HK-2 (cell line): ENCODE data around the gene M1AP.

Experiments used
- DNase-seq: peaks from one replicate; pipeline ENCODE4 v3.0.0-alpha.2; 2018; ENCODE audit not compliant: unreplicated experiment

The M1AP gene

DNA sequence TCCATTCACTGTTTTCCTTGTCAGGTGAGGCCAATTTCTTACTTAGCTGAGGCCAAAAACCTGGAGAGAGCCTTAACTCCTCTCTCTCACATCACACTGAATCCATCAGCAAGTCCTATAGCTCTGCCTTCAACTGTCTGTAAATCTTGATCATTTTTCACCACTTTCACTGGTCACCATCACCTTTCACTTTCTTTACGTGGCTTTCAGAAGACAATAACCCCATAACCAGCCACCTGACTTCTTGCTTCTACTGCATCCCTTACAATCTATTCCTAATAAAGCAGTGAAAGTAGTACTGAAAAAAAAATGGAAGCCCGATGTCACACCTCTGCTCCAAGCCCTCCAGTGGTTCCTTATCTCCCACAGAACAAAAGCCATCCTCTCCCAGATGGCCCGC, 102.1 kb downstream of the M1AP start:
- DNase-seq: no peak

DNA sequence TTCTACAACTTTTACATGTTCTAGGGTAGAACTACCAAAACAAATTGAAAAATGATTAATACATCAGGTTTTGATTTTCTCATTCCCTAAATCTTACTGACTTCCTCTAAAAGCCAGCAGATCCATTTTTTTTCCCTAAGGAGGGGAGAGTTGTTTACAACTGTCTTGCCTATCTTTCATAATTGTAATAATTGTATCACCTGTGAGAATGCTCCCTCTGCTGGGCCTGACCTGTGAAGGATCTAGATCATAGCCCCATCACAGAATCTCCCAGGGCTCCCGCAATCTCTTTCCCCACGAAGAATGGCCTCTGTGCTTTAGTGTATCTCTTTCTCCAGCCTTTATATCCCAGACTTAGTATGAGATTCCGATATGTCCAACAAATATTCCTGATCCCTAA, 103.5 kb downstream of the M1AP start:
- DNase-seq: no peak

DNA sequence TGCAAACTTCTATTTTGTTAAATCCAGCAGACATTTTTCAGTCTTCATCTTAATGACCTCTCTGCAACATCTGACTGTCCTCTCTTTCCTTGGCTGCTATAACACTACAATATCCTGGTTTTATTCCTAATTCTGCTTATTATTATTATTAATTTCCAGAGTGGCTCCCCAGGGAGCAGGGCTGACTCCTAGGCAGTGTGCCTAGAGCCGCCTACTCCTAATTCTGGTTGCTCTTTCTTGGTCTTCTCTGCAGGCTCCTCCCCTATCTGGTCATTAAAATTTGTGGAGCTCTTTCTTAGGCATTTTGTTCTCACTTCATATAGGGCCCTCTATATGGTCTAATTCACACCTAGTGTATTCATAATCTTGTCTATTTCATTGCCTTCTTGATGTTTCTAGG, 105.2 kb downstream of the M1AP start:
- no peak for DNase-seq

DNA sequence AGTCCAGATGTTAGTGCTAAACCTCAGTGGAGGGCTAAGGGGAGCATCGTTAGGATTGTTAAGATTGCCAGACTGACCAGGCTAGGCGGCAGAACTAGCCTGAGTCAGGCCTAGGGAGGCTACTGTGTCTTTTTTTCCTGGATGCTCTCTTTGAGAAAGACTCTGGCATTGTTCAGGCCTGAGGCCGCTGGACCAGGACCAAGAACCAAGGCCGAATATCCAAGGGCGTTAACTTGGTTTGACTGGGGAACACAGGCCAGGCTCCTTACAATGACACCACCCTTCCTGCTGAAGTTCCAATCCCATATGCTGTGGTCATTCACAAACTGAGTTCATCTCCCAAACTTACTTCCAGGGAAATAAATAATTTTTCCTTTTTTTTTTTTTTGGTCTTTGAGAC, 107.8 kb downstream of the M1AP start:
- no peak for DNase-seq

DNA sequence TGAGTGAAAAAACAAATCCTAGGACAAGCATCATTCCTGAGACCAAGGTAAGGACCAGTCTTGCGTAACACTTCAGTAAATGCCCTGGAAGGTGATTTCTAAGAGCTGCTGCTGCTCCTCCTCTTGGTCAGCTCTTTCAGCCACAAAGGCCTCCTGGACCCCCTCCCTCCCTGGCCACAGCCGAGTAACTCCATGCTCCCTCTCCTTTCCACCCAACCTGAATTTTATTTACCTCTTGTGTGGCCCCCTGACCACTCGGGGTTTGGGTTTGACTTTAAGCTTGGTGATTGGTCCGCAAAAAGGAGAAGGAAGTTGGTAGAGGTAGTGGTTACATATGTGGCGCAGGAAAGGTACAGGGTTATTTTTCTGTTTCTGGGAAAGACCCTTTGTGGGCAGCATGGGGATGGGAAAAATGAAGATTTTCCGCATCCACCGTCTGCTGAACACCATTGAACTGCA, 109.2 kb downstream of the M1AP start:
- no peak for DNase-seq

DNA sequence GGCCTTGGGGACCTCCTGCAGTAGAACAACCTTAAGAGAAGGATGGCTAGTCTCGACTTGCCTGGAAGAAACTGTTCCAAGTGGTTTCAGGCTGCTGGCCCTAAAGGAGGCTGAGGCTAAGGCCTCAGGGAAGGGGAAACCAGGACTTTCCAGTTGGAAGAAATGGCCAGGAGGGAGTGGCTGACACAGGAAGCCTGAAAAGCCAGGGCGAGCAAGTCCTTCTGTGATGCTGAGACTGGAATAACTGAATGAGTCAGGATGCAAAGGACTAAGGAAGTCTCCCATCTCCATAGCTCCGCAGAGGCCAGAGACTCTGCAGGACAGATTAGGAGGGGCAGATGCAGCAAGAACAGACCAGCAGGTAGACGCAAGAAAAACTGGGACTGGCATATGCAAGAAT, 111.0 kb downstream of the M1AP start:
- DNase-seq: no peak

DNA sequence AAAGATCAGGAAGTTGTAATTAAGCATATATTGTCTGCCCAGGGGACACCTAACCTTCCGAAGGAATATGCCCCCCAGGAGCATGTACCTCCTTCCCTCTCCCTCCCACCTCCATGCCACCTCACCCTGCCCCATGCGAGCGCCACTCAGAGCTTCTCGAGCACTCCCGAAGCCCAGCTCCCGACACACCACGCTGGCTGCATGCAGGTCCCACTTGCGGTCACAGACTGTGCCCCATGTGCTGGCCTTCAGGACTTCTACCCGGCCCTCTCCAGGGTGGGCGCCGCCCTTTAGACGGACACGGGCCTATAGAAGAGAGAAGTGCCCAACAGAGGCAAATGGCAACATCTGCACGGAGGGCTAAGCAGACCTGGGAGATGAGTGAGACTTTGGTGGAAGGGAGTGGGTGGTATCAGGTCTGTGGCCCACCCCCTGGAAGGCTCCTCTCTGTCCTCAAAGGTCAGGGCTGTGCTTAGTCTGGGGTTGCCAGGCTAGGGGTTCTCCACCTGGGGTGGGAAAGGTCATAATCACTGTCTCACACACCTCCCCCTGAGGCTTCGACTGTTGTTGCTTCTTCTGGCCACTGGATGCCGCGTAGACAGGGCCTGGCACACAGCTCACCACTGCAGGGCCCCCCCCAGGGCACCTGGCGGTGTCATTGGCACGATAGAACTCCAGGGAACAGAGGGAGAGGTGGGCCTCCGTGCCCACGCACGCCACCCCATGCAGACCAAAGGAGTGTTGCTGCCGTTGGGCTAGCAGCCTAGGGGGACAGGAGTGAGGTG, 111.8 kb downstream of the M1AP start:
- DNase-seq: no peak

DNA sequence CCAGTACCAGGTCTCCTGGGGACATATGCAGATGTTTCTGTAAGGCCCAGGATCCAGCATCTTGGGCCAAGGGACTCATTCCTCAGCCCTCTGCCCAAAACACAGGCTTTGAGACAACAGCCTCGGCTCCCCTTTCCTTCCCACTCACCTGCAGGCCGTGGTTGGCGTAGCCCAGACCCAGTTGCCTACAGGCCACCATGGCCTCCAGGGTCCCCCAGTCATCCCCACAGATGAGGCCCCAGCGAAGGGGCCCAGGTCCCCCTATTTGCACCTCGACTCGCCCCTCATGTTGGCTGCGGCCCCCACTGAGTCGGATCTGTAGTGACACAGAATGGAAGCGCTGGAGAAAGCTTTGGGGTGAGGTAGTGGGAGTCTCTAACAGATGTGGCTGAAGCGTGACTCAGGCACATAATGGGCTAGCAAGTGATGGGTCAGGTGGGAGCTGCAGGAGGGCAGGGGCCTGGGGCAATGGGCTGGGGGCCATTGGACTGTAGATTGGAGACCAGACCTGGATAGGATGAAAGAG, 112.6 kb downstream of the M1AP start:
- DNase-seq: no peak

DNA sequence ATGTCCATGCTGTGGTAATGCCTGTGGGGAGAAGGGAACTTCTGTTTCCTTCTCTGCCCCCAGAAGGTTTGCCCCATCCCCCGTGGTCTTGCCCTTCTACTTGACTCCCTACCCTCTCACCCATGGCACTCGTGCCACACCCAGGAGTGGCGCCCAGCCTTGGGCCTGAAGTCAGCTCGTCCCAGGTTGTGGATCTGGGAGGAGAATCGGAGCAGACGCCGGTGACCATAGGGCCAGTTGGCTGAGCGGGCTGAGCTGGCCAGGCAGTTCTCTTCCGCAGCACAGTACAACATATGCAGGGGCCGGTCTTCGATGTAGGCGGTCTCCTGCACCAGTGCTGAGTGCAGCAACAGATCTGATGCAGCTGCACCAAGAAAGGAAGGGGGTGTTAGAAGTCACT, 113.7 kb downstream of the M1AP start:
- DNase-seq: no peak

DNA sequence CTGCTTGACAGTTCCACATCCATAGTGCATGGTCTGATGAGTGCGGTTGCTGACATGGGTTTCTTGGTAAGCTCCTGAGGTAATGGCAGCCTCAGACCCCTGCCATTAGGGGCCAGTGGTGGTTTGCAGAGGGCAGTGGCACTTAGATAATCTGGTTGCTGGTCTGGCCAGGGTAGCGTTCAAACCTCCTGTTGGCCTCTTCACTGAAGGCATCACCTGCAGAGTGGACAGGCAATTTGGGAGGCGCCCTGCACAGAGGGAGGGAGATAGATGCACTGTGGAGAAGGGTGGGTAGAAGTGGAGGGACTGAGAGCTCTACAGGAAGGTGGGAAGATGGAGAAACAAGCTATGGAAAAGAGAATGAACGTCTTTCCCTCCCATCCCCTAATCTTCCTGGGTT, 114.7 kb downstream of the M1AP start:
- DNase-seq: no peak

DNA sequence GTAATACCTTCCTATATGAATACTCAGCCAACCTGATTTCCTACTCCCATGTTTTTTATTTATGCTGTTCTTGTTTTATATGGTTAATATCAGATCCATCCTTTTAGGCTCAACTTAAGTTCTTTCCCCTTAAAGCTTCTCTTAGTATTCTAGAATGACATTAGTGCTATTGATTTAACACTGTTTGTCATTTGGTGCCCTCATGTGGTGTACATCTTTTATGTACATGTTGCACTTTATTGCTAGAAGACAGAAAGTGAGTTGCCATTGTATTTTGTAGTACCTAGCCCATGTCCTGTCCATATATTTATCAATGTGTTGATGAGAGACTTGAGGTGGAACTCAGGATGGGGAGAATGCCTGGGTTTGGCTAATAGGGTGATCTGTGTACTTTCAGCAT, 115.9 kb downstream of the M1AP start:
- no peak for DNase-seq

DNA sequence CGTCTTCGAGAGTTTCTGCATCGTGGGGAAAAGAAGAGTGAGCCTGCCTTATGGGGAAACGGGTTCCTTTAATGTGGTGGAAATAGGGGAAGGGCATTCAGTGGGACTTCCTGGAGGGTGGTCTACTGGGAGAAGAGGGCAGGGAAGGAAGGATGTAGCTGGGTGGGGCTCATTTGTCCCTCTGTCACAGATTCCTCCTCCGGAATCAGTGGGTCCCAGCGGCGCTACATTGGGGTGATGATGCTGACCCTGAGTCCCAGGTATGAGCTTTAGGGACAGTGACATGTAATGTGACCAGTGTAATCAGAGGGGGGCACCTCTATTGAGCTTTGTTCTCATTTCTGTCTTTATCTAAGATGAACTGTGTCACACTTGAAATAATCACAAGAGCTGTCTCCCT, 116.5 kb downstream of the M1AP start:
- DNase-seq: no peak

DNA sequence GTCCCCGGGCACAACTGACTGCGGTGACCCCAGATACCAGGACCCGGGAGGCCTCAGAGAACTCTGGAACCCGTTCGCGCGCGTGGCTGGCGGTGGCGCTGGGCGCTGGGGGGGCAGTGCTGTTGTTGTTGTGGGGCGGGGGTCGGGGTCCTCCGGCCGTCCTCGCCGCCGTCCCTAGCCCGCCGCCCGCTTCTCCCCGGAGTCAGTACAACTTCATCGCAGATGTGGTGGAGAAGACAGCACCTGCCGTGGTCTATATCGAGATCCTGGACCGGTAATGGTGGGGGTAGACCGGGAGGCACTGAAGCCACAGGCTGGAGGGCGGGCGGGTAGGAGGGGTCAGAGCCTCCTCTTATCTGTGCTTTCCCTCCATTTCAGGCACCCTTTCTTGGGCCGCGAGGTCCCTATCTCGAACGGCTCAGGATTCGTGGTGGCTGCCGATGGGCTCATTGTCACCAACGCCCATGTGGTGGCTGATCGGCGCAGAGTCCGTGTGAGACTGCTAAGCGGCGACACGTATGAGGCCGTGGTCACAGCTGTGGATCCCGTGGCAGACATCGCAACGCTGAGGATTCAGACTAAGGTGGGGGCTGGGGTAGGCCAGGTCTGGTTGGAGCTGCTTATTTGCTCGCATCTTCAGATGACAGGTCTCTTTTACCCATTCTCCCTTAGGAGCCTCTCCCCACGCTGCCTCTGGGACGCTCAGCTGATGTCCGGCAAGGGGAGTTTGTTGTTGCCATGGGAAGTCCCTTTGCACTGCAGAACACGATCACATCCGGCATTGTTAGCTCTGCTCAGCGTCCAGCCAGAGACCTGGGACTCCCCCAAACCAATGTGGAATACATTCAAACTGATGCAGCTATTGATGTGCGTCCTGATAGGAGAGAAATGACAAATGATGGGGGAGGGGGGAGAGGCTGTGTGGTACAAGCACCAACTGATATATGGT, 117.6 kb downstream of the M1AP start:
- peak; percentile 36 for DNase-seq

DNA sequence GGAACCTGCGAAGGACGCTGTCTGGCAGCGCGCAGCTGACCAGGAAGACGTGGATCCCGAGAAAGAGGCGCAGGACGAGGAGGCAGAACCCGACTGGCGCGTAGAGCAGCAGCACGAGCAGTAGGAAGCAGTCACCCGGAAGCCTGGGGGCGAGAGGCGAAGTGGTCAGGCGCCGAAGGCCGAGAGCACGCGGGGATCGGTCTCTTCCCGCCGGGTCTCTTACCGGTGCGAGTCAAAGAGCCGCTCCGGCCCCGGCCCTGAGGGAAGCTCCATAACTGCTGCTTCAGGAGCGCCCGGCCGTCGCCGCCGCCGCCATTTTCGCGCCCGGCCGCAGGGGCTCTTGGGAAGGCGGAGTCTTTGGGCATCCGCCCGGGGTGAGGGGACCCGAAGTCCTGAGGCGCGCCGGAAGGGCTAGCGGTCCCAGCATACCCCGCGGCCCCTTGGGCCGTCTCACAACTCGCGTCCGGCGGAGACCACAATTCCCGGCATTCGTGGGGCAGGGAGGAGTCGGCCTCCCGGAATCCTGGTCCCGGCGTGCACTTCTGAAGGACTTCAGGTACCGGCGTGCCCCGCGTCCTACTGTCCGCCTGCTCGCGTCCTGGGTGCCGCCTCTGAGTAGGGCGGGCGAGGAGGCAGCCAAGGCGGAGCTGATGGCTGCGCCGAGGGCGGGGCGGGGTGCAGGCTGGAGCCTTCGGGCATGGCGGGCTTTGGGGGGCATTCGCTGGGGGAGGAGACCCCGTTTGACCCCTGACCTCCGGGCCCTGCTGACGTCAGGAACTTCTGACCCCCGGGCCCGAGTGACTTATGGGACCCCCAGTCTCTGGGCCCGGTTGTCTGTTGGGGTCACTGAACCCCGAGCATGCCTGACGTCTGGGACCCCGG, 118.5 kb downstream of the M1AP start, which contains the start of the genes AUP1 and HTRA2:
TSS of gene AUP1 (minus strand) at position 350 of the 882 bp plus-strand sequence. CDS start at position 273, 77 bp downstream.
TSS of gene HTRA2 (plus strand) at position 577 of the 882 bp plus-strand sequence. CDS start at position 651, 74 bp downstream.
- DNase-seq: peak; percentile 99

DNA sequence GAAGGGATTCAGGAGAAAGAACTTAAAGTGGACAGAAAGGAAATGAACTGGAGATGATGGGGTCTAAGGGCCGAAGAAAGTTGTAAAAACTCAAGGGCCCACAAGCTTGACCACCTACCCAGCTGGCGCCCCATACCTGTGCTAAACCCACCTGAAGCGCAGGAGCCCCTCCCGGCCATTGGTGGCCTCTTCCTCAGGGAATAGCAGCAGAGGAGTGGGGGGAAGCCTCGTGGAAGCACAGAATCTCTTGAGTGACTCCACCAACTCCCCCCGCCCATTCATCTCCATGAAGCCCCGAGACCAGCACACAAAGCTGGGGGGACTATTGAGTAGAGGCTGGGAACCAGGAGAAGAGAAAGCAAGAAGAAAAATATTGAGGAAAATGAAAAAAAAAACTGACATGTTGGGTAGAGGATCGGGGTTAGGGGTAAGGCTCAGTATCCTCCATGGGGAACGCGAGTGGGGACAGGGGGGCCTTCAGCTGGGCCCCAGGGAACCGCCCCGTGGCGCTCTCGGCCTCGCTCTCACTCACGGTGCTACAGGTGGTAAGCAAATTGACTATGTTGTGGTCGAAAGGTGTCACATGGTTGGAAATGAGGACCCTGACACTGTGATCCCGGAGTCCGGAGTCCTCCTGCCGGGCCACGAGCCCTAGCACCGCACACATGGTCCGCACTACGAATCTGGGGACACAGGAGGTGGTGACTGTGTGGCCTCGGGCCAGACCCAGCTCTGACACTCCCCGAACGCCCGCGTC, 119.4 kb downstream of the M1AP start:
- DNase-seq: no peak

DNA sequence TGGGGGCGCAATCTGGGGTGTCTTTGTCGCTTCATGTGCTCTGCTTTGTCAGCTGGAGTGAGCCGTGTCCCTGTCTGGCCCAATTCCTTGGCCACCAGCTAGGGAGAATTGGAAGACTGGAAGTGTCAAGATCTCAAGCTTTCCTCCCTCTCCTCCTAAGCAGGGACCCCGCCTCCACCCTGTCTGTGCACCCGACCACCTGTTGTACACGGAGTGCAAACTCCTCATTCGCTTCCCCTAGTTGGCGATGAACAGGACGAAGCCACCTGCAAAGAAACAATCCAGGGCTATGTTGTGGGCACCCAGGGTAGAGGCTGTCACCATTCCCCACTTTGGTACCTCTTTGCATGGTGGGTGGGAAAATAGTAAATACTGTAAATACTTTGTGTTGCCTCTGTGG, 120.4 kb downstream of the M1AP start:
- DNase-seq: no peak

DNA sequence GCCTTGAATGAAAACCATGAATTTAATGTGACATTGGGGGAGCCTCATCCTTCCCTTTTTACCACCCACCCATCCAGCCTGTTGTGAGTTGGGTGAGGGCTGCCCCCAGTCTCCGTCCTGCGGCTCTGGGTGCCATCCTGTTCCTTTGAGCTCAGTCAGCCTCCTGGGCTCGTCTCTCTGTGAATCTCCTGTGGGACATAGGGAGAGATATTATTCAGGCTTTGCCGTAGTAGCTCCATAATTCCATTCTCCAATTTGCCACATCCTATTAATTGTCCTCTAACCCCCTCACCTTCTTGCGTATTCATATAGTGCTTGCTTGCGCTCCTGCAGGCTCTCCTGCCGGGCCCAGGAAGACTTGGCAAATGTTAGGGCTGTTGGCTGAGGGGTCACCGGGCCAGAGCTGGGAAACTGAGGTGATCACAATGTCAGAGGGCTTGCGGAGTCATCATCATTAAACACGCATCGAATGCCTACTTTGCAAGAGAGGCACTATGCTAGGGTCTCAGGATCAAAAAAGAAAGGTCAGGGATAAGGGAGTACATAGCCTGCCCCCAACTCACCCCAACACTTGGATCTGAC, 121.4 kb downstream of the M1AP start:
- DNase-seq: no peak

DNA sequence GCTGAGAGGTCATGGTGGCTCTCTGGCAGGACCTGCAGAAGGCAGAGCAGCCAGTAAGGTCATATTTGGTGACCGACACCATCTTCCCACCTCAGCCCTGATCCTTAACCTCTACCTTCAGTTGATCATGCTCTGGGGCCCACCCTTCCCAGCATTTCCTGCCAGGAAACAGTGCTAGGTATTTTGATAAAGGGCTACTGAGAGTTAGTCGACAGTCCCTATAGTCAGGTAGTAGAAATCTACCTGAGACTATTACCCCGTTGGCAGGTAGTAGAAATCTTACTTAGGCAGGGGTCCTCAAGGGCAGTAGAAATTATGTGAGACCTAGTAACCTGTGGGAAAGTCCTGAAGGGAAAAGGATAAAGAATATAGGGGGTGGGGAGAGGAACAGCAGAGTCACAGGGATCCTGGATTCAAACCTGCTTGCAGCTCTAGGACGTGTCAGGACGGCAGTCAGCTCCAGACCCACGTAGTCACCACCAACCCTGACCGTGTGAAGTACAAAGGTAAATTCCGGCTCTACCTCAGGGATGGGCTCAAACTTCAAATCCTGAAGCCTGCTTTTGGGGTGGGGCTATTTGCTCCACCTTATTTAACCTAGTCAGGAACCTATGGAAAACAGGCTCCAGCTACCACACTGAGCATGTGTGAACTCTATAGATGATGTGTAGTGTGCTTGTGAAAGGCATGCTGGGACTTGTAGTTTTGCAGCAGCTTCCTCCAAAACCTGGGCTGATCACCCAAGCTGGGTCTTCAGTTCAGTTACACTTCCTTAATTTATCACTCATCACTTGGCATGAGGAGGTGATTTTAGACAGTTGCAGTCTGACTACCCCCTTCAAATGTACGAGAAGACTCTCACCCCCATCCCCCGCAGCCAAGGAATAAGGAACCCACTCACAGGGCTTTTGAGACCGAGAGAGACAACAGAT, 122.1 kb downstream of the M1AP start, which contains the start of gene DQX1:
TSS of gene DQX1 (minus strand) at position 515 of the 932 bp plus-strand sequence. CDS start at position 13, 502 bp downstream.
- no peak for DNase-seq
